Retina (tissue), 1 donor: Measurements from ENCODE around the gene AKAP12.

Experiments
- DNase-seq: peaks from one replicate; pipeline ENCODE4 v3.0.0-alpha.2; 2016

AKAP12 gene

GRCh38 chr6:151240036-151240685 lies 394 bp downstream of the AKAP12 start:
- DNase-seq = peak; percentile 94

- peak; percentile 89 for DNase-seq
Observed at GRCh38 chr6:151240791-151241642, 1.2 kb downstream of the AKAP12 start.

- no peak for DNase-seq
Observed at GRCh38 chr6:151241853-151242252, 2.1 kb downstream of the AKAP12 start.

- DNase-seq = peak; percentile 29
Observed at GRCh38 chr6:151242420-151242861, 2.7 kb downstream of the AKAP12 start.

GRCh38 chr6:151243481-151243880 lies 3.7 kb downstream of the AKAP12 start:
- DNase-seq = no peak

GRCh38 chr6:151247490-151247889 lies 7.7 kb downstream of the AKAP12 start:
- peak; percentile 27 for DNase-seq

- DNase-seq = no peak
Observed at GRCh38 chr6:151248295-151248694, 8.5 kb downstream of the AKAP12 start.

GRCh38 chr6:151252634-151253033 lies 12.9 kb downstream of the AKAP12 start:
- no peak for DNase-seq

GRCh38 chr6:151254451-151255081 lies 14.8 kb downstream of the AKAP12 start:
- peak; percentile 38 for DNase-seq

- DNase-seq = peak; percentile 16
Observed at GRCh38 chr6:151255811-151256210, 16.0 kb downstream of the AKAP12 start.

GRCh38 chr6:151257985-151258445 lies 18.2 kb downstream of the AKAP12 start:
- DNase-seq = no peak

GRCh38 chr6:151260205-151260604 lies 20.4 kb downstream of the AKAP12 start:
- DNase-seq = no peak

GRCh38 chr6:151263035-151263434 lies 23.3 kb downstream of the AKAP12 start:
- no peak for DNase-seq

- no peak for DNase-seq
Observed at GRCh38 chr6:151263967-151264366, 24.2 kb downstream of the AKAP12 start.

GRCh38 chr6:151265282-151265681 lies 25.5 kb downstream of the AKAP12 start:
- no peak for DNase-seq

GRCh38 chr6:151269321-151269995 lies 29.7 kb downstream of the AKAP12 start:
- DNase-seq = no peak

- DNase-seq = no peak
Observed at GRCh38 chr6:151275121-151275520, 35.4 kb downstream of the AKAP12 start.

GRCh38 chr6:151275566-151275965 lies 35.8 kb downstream of the AKAP12 start:
- no peak for DNase-seq

GRCh38 chr6:151276112-151276740 lies 36.5 kb downstream of the AKAP12 start:
- peak; percentile 59 for DNase-seq

GRCh38 chr6:151279891-151280290 lies 40.1 kb downstream of the AKAP12 start:
- no peak for DNase-seq

GRCh38 chr6:151280859-151281258 lies 41.1 kb downstream of the AKAP12 start:
- DNase-seq = no peak

- DNase-seq = no peak
Observed at GRCh38 chr6:151284012-151284411, 44.2 kb downstream of the AKAP12 start.
